Fibroblast of villous mesenchyme (primary cell): Measurements from ENCODE around the gene VEGFA. TPM values are rescaled to one million over a fixed set of nuclear protein-coding genes. Genes with fewer than 3 reads are reported as not detected.

Experiments used
- DNase-seq: peaks from one replicate; pipeline ENCODE4 v3.0.0-alpha.2; 2010; ENCODE audit warnings: low read depth
- H3K4me3 ChIP-seq: 2 replicates; pipeline ENCODE4 v1.5.1; 2011; ENCODE audit warnings: low read depth, mild to moderate bottlenecking, low read length
- CTCF ChIP-seq: IDR thresholded peaks from 2 replicates; pipeline ENCODE4 v1.5.1; 2012; ENCODE audit warnings: low read depth, mild to moderate bottlenecking, low read length; ENCODE audit not compliant: insufficient read depth
- total RNA-seq: library from RNA; depleted of rRNA; stranded (reverse); fragments of >200 nt; gene quantifications from 2 replicates; pipeline ENCODE4 v1.2.3, GENCODE V29; 2012

The VEGFA gene
- total RNA-seq, 1 donor: 84.2 TPM

- no peak for TF ChIP-seq CTCF
- no peak for DNase-seq
Measured at GRCh38 chr6:43800298-43800623, 30.2 kb downstream of the VEGFA start.

GRCh38 chr6:43800746-43801494 is 30.9 kb downstream of the VEGFA start:
- no peak overlapping the region for H3K4me3 ChIP-seq
- no peak for DNase-seq
- TF ChIP-seq CTCF: peak; percentile 3

More at GRCh38 chr6:43800298-43800623, 30.2 kb downstream of the VEGFA start:
- no peak overlapping the region for H3K4me3 ChIP-seq

- DNase-seq: no peak
- peak; percentile 2 for TF ChIP-seq CTCF
- no peak overlapping the region for H3K4me3 ChIP-seq
Measured at GRCh38 chr6:43801495-43802181, 31.6 kb downstream of the VEGFA start.

GRCh38 chr6:43803055-43803782 is 33.2 kb downstream of the VEGFA start:
- TF ChIP-seq CTCF: no peak

DNA sequence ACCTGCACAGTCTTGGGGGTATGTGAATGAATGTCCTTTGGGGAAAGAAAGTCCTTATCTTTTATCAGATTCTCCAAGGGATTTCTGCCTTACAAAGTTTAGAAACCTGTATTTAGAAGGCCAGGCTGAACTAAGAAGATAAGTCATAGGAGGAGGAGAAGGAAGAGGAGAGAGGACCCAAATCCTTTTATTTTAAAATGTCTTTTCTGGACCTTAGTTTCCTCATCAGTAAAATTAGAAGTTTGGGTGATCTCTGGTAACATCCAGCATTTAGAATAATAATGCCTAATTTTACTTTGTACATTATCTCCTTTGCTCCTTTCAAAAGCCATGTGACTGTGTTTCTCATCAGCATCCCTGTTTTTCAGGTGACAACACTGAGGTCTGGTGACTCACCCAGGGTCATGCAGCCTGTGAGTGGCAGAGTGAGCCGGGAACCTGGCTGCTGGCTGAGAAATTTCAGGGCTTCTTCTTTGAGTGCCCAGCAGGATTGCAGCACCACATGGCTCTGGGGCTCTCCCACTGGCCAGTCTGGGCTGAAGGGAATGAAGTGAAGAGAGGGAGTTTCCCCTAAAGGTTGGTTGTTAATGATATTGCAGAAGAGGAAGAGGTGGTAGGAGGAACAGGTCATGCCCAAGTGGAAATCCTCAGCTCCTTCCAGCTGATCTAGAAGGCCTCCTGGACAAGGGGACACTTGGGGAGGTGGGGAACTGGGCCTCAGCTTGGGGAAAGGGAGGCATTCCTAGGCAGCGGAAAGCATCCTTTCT is 34.0 kb downstream of the VEGFA start:
- H3K4me3 ChIP-seq: no peak overlapping the region
- DNase-seq: peak; percentile 56
- no peak for TF ChIP-seq CTCF

More at GRCh38 chr6:43803055-43803782, 33.2 kb downstream of the VEGFA start:
- peak; percentile 86 for DNase-seq
- H3K4me3 ChIP-seq: no peak overlapping the region

DNA sequence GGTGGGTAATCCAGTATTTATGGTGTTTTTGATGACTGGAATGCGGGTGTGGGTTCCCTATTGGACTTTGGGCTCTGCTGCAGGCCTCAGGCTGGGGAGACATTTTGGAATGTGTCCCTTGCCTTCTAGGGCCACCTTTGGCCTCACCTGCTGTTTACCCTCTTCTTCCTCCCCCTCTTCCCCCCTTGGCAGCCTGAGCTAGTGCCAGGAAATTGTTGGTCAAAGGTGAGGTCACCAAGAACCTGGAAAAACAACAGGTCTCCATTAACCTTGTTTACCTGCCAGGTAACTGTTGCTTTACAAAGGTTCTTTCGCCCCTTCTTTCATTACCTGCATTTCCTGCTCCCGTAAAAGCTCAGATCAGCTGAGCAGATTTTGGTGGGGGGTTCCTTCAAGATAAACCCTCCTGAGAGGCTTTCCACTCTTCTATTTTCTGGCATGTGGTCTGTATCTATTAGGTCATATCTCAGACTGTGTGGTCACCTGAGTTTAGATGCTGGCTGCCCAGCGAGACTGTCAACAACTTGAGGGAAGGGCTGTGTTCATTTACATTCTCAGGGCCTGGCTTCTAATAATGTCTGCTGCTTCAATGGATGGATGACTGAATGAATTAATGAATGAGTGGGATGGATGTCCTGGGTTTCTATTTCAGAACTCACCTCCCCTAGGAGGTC is 34.7 kb downstream of the VEGFA start:
- no peak for DNase-seq
- no peak for TF ChIP-seq CTCF
- no peak overlapping the region for H3K4me3 ChIP-seq
